Measurements from ENCODE around the gene EZR. TPM values are rescaled to one million over a fixed set of nuclear protein-coding genes. Genes with fewer than 3 reads are reported as not detected.

The EZR gene
- polyA plus RNA-seq, 10 donors, result 21.5 to 50.8 (median 29.2) TPM

GRCh38 chr6:158777510-158777909, 41.7 kb downstream of the EZR start:
- no peak for DNase-seq

DNA sequence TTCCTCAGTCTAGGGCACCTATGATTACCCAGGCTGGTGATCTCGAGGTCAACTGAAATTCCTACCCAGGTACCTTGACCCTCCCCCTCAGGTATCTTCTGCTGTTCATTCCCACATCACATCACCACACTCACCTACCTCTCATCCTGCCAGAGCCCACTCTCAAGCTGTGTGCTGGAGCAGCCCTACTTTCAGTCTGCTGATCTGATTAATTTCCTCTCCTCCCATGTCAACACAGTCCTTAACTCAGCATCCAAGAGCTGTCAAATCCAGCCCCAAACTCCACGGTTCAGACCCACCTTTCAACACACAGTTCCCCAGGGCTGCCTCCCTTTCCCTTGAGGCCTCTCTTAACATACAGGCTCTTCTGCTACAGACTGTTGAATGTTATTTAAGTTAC, 42.4 kb downstream of the EZR start:
- no peak for DNase-seq

- no peak for DNase-seq
These were observed 43.3 kb downstream of the EZR start for GRCh38 chr6:158775832-158776231.

DNA sequence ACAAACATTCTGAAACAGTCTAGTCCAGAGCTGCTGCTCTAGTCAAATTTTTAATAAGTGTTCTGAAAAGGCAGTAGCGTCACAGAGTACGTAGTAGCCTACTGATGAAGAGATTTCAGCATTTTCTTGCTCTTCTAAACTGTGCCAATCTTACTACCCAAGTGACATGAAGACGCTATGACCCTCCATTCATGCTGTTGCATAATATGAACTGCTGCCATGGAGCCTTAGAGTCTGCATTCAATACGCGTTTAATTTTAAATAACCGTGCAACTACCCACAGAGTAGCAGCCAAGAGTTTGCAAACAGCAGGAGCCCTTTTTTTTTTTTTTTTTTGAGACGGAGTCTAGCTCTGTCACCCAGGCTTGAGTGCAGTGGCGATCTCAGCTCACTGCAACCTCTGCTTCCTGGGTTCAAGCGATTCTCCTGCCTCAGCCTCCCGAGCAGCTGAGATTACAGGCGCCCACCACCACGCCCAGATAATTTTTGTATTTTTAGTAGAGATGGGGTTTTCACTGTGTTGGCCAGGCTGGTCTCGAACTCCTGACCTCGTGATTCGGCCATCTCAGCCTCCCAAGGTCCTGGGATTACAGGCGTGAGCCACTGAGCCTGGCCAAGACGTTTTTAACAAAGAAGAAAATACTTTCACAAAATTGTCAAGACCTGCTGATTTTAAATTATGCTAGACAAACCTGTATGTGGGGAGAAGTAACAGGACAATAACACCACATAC, 44.3 kb downstream of the EZR start:
- DNase-seq, result peak in 1 of 3 donors; percentile 37

DNA sequence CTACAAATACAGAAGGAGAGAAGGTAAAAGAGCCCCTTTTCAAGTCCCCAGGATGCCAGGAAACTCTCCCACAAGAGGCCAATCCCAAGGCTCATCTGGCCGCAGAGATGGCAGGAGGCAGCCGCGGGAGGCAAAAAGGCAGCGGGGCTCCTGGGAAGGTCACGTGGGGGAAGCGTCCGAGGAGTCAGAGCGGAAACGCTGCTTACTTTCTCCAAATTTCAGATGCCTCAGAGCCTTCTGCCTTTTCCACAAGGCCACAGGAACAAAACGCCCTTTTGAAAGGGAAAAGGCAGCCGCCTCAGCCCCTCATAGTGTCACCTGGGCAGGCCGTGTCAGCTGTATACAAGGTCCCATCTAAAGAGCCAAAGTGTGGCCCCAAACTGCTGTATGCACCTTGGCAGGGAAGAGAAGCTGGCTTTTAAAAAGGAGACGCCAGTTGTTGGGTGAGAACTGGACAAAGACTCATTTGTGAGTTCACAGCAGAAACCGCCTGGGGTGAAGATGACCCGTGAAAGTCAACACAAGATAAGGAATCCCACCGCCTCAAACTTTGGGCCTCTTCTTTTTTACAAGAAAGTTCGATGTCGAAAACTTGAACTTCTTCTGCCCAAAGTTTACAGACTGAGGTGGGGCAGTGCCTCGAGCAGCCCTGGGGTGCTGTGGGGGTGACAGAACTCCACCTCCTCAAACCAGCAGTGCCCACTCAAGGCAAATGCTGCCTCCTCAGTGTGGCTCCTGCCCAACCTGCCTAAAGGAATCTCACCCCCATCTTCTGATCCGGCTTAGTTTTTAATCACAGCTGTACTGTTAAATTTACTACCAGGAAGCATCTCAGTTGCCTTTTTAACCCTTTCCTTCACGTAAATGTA, 45.4 kb downstream of the EZR start:
- DNase-seq, result no peak

- DNase-seq, result no peak
These were observed 46.3 kb downstream of the EZR start for GRCh38 chr6:158772851-158773371.

- no peak for DNase-seq
These were observed 47.0 kb downstream of the EZR start for GRCh38 chr6:158772172-158772571.

DNA sequence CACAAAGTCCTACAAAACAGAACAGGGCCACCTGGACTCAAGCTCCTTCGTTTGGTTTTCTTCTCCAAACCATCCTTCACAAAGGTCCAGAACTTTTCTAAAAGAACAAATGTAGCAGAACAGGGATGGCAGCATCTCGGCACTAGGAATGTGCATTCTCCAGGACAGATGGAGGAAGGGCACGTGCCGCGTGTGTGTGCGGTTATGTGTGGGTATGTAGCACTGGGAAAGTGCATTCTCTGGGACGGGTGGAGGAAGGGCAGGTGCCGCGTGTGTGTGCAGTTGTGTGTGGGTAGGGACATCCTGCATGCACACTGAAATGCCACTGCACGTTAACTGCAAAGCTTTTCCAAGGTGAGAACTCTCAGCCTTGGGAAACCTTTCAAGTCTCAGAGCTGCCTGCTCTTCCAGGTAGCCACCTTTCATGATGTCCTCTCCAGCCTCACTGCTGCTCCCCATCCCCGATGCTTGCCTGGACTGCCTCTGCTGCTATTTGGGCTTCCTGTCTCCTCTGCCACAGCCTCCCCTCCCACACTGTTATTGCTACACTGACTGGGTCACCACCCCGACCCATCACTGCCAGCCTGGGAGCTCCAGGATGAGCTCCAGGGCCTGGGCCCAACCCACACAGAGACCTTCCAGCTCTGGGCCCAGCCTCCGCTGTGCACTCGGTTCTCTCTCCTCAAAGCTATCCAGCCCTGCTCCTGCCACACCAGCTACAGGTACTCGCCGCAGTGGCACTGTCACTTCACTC, 47.6 kb downstream of the EZR start:
- DNase-seq, result no peak

- DNase-seq, result peak in 1 of 3 donors; percentile 32
These were observed 48.4 kb downstream of the EZR start for GRCh38 chr6:158770533-158771330.

GRCh38 chr6:158769771-158770432, 49.3 kb downstream of the EZR start:
- DNase-seq, result peak; percentile 34 to 71 (median 41)

GRCh38 chr6:158769234-158769770, 49.9 kb downstream of the EZR start:
- DNase-seq, result no peak

- DNase-seq, result no peak
These were observed 50.7 kb downstream of the EZR start for GRCh38 chr6:158768436-158768835.

GRCh38 chr6:158767709-158768108, 51.5 kb downstream of the EZR start:
- no peak for DNase-seq

GRCh38 chr6:158766621-158767455, 52.3 kb downstream of the EZR start:
- no peak for DNase-seq

- no peak for DNase-seq
These were observed 53.6 kb downstream of the EZR start for GRCh38 chr6:158765499-158766068.

DNA sequence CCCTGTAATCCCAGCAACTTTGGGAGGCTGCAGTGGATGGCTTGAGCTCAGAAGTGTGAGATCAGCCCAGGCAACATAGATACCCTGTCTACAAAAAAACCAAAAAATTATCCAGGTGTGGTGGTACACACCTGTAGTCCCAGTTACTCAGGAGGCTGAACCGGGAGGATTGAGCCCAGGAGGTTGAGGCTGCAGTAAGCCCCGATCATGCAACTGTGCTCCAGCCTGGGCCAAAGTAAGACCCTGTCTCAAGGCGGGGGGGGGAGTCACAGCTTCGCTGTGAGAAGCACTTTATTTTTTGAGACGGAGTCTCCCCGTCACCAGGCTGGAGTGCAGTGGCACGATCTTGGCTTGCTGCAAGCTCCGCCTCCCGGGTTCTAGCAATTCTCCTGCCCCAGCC, 54.2 kb downstream of the EZR start:
- DNase-seq, result no peak

DNA sequence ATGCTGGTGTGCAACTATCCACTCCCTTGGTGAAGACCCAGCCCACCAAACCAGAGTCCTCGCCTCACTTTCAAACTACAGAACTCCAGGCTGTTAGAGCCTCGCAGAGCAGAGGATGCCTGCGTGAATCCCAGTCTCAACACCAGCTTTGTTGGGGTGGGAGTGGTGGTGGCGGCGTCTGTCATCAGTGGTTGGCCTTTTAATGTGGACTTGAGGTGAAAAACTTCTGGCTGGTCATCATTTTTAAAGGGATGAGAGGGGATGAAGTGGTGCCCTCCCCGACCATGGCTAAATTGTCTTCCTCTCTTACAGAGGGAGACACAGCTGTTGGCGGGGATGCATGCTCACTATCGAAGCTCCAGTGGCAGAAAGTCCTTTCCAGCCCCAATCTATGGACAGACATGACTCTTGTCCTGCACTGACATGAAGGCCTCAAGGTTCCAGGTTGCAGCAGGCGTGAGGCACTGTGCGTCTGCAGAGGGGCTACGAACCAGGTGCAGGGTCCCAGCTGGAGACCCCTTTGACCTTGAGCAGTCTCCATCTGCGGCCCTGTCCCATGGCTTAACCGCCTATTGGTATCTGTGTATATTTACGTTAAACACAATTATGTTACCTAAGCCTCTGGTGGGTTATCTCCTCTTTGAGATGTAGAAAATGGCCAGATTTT, 54.9 kb downstream of the EZR start:
- no peak for DNase-seq

GRCh38 chr6:158763434-158764182, 55.6 kb downstream of the EZR start:
- no peak for DNase-seq
